Transverse colon (tissue), 3 donors: ENCODE data around the gene ZBTB43.

Experiments
- EP300 ChIP-seq: sonication (generic); formaldehyde crosslinking; IDR thresholded peaks from one replicate; pipeline ENCODE4 v1.6.1; 2017; ENCODE audit warnings: antibody characterized with exemption, low read depth
- POLR2AphosphoS5 ChIP-seq, 3 donors: sonication (generic); formaldehyde crosslinking; IDR thresholded peaks; one replicate each; pipeline ENCODE4 v1.6.1; 2016; ENCODE audit warnings: antibody characterized with exemption in 3 of 3

GRCh38 chr9:126755317-126755875 lies 49.4 kb upstream of the ZBTB43 start:
- TF ChIP-seq POLR2AphosphoS5 (IDR thresholded peaks at IDR 0.05) (no peak), EP300 (no peak)
